Inflammatory macrophage treated with lipopolysaccharide for 1 hour (primary cell): ENCODE data around the gene BHLHE40.
A peak's percentile ranks its signal among the peaks of the same experiment; 100 is the strongest.

Source experiments
- DNase-seq, 2 donors: peaks; one replicate each; pipeline ENCODE4 v3.0.0-alpha.2; 2020 to 2022

The BHLHE40 gene

DNA sequence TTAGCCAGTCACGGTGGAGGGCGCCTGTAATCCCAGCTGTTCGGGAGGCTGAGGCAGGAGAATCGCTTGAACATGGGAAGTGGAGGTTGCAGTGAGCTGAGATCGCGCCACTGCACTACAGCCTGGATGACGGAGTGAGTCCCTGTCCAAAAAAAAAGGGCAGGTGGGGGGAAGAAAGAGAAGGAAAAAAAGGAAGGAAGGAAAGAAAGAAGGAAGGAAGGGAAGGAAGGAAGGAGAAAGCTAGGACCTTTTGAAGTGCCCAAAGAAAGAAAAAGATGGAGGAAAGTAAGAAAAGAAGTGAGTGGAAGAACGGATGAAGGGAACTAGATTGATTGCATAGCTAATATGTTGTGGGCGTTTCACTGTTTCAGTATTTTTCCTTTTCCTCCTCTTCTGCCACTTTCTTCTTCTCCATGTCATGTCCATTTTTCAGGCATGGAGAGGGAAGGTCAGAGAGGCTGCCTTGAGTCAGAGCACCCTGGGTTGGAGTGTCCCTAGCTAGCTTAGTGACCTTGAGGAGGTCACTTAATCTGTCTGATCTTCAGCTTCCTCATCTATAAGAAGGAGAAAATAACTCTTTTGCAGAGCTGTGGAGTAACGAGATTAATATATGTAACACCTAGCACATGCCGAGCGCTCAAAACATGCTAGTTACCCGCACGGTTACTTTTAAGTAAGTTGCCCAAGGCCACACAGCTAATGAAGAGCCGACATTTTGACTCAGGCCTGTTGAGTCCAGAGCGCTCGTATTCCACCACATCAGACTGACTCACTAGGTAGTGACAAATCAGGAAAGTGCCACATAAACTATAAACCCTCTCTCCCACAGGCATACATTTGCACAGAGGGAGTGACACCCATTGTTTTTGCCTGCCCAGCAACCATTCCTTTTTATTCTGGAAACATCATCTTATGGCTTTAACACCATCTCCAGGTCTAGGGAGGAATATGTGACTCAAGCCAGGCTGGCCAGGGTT lies 42.2 kb downstream of the BHLHE40 start:
- DNase-seq, result peak; percentile 49 to 77

DNA sequence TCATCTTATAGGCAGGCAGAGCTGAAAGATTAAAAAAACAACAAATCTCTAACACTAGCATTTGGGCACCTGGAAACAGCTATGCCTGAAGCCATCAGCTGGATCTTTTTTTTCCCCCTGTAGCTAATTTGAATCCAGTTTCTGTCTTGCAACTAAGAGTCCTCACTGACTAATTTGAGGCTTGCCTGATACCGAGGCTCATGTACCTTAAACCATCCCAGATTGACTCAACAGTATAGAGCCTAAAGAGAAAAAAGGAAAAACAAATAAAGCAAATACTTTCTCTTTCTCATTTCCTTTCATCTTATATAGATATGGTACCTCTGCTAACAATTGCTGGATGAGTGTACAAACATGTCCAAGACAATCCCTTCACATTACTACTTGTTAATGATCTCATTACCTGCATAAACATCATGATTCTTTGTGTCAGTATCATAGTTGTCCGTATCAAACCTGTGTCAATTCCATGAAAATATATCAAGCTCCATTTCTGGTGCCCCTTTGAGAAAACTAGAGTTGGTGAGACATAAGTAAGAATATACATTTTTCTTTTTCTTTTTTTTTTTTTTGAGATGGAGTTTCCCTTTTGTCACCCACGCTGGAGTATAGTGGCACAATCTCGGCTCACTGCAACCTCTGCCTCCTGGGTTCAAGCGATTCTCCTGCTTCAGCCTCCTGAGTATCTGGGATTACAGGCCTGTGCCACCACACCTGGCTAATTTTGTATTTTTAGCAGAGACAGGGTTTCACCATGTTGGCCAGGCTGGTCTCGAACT lies 43.1 kb downstream of the BHLHE40 start:
- DNase-seq, result no peak

DNA sequence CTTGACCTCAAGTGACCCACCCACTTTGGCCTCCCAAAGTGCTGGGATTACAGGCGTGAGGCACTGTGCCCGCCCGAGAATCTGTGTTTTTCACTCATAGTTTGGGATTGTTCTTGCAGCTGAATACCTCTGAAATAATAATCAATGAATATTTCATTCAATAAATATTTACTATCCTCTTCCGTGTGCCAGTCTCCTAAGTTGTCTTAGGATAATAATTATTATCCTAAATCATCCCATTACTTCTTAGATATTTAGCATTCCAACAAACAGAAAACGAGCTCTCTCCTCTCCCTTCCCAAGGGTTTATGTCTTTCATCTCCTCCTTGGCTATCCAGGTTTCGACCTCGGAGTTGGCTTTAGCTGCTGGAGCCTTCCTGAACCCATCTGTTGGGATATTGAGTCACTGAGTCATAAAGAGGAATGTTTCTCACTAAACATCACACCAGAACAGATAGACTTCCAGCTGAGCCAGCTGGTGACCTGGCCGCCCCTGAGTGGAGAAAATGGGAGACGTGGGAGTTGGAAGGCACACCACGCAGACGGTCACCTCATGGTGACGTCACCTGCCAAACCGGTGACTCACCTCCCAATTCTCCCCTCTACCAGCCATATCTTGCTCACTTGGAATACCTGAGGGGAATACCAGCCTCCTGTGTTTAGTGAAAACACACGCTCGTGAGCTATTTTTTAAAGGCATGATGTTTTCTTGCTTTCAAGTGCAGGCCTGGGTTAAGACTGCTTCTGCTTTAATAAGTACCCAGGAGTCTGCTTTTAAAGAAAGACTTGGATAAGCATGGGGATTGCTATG lies 43.9 kb downstream of the BHLHE40 start:
- DNase-seq, result peak in 1 of 2 donors; percentile 59

DNA sequence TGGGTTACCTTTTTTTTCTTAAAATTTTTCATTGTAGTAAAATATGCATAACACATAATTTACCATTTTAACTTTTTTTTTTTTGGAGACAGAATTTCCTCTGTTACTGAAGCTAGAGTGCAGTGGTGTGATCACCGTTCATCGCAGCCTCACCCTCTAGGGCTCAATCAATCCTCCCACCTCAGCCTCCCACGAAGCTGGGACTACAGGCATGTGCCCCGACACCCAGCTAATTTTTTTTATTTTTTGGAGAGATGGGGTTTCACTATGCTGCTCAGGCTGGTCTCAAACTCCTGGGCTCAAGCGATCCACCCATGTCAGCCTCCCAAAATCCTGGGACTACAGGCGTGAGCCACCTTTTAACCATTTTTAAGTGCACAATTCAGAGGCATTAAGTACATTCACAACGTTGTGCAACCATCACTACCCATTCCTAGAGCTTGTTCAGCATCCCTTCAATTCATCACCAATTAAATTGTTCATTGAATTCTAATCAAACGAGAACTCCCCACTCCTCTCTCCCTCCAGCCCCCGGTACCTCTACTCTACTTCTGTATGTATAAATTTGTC lies 44.6 kb downstream of the BHLHE40 start:
- DNase-seq, result no peak

DNA sequence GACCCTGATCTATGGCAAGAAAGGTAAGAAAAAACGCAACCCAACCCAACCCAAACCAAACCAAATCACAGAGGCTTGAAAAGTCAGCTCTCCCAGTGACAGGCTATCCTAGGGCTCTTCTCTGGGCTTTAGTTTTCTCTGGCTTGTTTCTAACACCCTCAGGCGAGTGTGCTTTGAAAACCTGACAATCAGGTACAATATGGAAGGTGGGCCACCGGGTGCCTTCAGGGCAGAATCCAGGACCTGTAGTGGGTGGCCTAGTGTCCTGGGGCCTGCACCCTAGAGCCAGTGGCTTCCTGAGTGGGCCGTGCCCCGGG lies 46.8 kb downstream of the BHLHE40 start:
- DNase-seq, result no peak

DNA sequence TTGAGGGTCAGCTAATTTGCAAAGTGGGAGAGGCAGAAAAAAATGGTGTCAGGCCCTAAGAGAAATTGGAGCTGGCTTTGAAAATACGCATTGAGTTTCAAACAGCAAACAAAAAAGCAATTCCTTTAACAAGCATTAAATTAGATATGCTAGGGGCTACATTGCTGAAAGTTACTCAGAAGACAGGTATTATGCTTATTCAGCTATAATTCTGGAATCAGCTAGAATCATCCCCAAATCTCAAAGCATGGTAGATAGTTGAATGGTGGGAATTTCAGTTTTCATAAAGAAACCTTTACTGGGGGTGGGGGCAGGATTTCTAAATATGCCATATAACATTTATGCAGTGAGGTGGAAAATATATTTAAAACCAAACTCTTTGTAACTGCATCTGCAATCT lies 50.5 kb downstream of the BHLHE40 start:
- no peak for DNase-seq

DNA sequence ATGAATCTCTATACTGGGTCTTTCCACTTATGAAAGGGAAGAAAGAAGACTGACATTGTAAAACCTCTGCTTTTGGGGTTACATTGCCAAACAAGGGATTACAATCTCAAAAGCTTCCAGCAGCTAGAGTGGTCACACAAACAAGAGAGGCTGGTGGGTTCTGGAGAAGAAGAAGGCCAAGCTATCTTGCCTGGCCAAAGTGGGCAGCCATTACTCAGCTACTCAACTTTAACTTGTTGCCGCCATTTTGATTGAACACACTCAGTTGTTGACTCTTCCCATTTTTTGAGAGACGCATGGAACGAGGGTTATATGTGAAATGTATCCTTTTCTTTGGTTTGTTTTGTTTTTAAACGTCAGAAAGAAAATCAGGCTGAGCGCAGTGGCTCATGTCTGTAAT lies 50.9 kb downstream of the BHLHE40 start:
- DNase-seq, result no peak

DNA sequence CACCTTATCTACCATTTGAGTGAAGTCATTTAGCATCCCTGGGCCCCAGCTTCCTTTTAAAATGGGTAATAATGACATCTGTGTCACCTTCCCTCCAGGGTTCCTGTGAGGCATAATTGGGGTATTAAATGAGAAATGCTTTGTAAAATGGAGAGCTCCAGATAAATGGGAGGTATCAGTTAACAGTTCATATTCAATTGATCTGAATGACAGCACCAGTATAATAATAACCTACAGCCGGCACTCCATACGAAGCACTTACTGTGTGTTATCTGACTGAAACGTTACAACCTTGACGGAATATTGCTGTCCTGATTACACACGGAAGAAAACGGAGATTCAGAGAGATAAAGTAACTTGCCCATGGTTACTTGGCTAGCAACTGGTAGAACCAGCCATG lies 53.6 kb downstream of the BHLHE40 start:
- DNase-seq, result no peak
